ENCODE measurements around the gene MPPED1. TPM values are rescaled to one million over a fixed set of nuclear protein-coding genes. Genes with fewer than 3 reads are reported as not detected.

The MPPED1 gene
- total RNA-seq, 1 donor from 2014 or later: not detected

DNA sequence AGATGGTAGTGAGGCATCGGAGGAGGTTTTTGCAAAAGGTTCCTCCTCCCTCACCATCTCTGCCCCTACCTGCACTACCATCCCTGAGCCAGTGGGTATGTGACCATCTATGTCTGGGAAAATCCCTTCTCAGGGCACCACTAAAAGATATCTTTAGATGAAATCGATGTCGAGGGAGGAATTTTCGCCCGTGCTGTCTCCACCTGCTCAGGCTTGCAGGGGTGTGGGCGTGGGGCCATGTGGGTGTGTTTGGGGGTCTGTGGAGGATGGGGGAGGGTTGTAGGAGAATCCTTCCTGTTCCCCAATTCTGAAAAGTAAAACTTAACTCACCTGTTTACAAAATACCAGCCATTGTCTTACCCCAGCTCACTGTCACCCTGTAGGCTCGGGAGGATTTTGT, 12.4 kb downstream of the MPPED1 start:
- no peaks in the 10 kb centered on the region for H3K36me3 ChIP-seq
- TF ChIP-seq, protein P1, sequence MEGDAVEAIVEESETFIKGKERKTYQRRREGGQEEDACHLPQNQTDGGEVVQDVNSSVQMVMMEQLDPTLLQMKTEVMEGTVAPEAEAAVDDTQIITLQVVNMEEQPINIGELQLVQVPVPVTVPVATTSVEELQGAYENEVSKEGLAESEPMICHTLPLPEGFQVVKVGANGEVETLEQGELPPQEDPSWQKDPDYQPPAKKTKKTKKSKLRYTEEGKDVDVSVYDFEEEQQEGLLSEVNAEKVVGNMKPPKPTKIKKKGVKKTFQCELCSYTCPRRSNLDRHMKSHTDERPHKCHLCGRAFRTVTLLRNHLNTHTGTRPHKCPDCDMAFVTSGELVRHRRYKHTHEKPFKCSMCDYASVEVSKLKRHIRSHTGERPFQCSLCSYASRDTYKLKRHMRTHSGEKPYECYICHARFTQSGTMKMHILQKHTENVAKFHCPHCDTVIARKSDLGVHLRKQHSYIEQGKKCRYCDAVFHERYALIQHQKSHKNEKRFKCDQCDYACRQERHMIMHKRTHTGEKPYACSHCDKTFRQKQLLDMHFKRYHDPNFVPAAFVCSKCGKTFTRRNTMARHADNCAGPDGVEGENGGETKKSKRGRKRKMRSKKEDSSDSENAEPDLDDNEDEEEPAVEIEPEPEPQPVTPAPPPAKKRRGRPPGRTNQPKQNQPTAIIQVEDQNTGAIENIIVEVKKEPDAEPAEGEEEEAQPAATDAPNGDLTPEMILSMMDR (IDR thresholded peaks at IDR 0.05; ENCODE audit: borderline replicate concordance): no peak
- H3K27me3 ChIP-seq (ENCODE audit: low read depth): peaks cover 100% of the 10 kb centered on the region
- no peaks in the 10 kb centered on the region for H3K4me1 ChIP-seq
- no peaks in the 10 kb centered on the region for H3K9me3 ChIP-seq (replicated peaks)
- DNase-seq: no peak
- H3K27ac ChIP-seq (replicated peaks): no peak overlapping the region
- H3K4me3 ChIP-seq: no peak overlapping the region
- intact Hi-C loops (cut with micrococcal nuclease): no loop called here

DNA sequence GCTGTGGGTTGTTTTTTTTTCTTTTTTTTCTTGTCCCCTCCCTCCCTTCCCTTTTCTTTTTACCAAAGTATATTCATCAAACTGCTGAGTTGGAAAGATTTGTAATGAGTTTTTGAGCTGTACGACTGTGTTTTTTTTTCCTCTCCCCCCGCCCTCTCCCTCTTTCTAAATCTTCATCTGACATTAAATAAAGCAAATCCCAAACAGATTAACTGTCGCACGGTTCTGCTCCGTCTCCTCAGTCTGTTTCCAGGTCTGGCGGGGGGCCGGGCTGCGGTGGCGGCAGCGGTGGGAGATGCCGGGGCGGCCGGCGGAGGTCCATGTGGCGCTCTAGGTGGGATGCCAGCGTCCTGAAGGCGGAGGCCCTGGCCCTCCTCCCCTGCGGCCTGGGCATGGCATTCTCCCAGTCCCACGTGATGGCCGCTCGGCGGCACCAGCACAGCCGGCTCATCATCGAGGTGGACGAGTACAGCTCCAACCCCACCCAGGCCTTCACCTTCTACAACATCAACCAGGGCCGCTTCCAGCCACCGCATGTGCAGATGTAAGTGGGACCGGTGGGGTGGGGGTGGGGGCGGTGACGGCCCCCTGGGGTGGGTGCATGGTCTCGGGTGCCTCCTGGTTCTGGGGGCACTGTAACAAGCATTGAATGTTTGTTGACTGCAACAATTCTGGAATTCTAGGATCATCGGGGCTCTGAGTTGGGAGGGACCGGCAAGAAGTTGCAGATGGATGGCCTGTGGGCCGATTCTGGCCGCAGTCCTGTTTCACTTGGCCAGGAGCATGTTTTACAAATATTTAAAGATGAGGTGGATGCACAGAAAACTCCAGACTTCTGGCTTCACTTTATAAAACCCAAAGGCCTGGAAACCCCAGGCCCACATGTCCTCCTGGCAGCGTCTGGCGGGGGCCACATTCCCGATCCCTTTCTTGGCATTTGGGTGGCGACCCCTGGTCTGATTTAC, 13.1 kb downstream of the MPPED1 start:
- TF ChIP-seq, protein P1 (IDR thresholded peaks at IDR 0.05; ENCODE audit: borderline replicate concordance): no peak
- Histone ChIP-seq H3K27ac (replicated peaks) (no peak overlapping the region), H3K9me3 (replicated peaks) (no peaks in the 10 kb centered on the region), H3K27me3 (ENCODE audit: low read depth) (peaks cover 100% of the 10 kb centered on the region), H3K4me1 (no peaks in the 10 kb centered on the region), H3K4me3 (no peak overlapping the region), H3K36me3 (no peaks in the 10 kb centered on the region)
- intact Hi-C loops (cut with micrococcal nuclease): no loop called here
- DNase-seq: no peak

DNA sequence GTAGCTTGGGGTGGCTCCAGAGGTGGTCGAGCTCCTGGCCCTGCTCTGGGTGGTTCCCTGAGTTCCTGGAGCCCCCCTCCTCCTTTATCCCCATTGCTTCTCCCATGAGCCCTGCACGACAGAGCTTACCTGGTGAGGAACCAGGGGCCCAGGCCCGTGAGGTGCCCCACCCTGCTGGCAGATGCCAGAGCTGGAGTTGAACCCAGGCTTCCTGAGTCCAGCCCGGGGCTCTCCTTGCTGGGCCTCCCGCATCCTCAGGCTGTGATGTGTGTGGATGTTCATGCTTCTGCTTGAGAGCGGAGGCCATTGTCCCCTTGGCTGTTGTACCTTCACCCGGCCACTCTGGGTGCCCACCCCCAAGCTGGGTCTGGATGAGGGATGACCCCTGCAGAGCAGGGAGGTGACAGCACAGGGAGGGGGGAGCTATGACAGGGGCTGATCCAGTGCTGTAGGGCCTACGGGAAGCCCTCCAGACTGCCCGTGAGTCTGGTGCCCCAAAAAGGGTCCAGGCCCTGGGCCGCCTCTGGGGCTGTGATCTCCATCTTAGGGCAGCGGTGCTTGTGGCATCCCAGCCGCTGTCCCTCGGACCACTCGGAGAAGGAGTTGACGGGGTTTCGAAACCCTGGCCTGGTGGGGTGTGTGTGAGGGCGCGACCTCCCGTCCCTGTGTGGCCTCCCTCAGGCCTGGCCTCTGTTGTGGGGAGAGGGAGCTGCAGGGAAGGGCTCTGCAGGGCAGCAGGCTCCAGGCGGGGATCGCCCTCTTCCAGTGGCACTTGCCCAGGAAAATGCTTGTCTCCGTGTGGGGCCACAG, 14.4 kb downstream of the MPPED1 start:
- Histone ChIP-seq H3K4me1 (no peaks in the 10 kb centered on the region), H3K27me3 (ENCODE audit: low read depth) (peaks cover 98% of the 10 kb centered on the region), H3K9me3 (replicated peaks) (no peaks in the 10 kb centered on the region), H3K27ac (replicated peaks) (no peak overlapping the region), H3K4me3 (no peak overlapping the region), H3K36me3 (no peaks in the 10 kb centered on the region)
- intact Hi-C loops (cut with micrococcal nuclease): no loop called here
- DNase-seq: no peak
- TF ChIP-seq, protein P1 (IDR thresholded peaks at IDR 0.05; ENCODE audit: borderline replicate concordance): no peak

DNA sequence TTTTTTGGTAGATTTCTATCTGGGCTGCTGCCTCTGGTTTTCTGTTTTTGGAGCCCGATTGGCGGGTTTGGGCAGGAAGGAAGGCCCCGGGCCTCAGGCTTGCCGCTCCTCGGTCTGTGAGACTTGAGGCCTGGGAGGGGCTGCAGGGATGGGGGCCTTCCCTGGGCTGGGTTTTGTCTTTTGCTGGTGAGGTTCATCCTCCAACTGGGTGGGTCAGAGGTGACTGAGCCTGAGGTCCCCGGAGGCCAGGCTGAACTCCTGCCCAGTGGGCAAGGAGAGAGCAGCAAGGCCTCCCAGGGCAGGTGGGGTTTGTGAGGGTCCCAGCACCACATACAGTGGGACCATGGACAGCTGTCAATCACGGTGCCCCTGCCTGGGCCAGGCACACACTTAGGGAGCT, 15.0 kb downstream of the MPPED1 start:
- TF ChIP-seq, protein P1 (IDR thresholded peaks at IDR 0.05; ENCODE audit: borderline replicate concordance): no peak
- DNase-seq: no peak
- Histone ChIP-seq H3K27ac (replicated peaks) (no peak overlapping the region), H3K4me3 (no peak overlapping the region), H3K9me3 (replicated peaks) (no peaks in the 10 kb centered on the region), H3K27me3 (ENCODE audit: low read depth) (peaks cover 98% of the 10 kb centered on the region), H3K4me1 (no peaks in the 10 kb centered on the region), H3K36me3 (no peaks in the 10 kb centered on the region)
- intact Hi-C loops (cut with micrococcal nuclease): no loop called here

DNA sequence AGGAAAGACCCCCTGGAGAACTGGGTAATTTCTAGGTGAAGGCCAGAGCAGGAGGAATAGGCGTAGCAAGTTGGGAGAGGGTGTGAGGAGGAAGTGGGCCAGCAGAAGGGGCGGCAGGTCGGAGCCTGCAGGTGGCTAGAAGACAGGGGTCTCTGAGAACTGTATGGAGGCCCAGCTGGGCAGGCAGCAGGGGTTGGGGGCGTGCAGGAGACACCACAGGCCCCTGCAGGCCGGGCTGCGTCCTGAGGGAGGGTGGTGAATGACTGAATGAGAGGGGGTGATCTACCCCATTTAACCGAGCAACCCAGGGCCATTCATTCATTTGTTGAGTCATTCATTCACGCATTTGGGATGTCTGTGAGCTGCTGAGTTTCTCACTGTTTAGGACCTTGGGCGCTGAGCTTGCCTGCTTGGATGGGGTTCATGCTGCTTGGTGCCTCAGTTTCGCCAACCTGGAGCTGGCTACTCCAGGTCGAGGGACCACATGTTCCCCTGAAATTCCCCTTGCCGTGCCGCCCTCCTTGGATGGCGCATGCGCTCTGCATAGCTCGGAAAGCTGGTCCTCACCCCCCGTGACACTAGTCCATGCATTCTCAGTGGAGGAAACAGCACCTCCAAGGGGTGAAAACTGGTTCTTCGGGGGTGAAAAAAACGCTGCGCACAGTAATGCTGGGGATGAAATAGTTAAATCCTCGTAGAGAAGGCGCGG, 15.6 kb downstream of the MPPED1 start:
- Histone ChIP-seq H3K36me3 (no peaks in the 10 kb centered on the region), H3K9me3 (replicated peaks) (no peaks in the 10 kb centered on the region), H3K4me1 (no peaks in the 10 kb centered on the region), H3K27me3 (ENCODE audit: low read depth) (peaks cover 97% of the 10 kb centered on the region), H3K27ac (replicated peaks) (no peak overlapping the region), H3K4me3 (no peak overlapping the region)
- TF ChIP-seq, protein P1 (IDR thresholded peaks at IDR 0.05; ENCODE audit: borderline replicate concordance): no peak
- no peak for DNase-seq
- intact Hi-C loops (cut with micrococcal nuclease): no loop called here

All from left ventricle myocardium inferior (tissue), 1 donor.